ENCODE data around the gene MMD2. TPM values are rescaled to one million over a fixed set of nuclear protein-coding genes. Genes with fewer than 3 reads are reported as not detected.

Gene MMD2
- total RNA-seq, 4 donors from 2014 or later: not detected

- no peak for DNase-seq (ENCODE audit: extremely low spot score)
- Histone ChIP-seq H3K27me3 (peaks cover 0 to 9% (median 0%) of the 10 kb centered on the region in 4 donors), H3K36me3 (peaks cover 0 to 12% (median 4%) of the 10 kb centered on the region in 4 donors), H3K9me3 (peaks cover 0 to 11% (median 0%) of the 10 kb centered on the region in 4 donors), H3K4me3 (no peak overlapping the region), H3K27ac (replicated peaks in 1 of 4) (no peak overlapping the region), H3K4me1 (peaks cover 0 to 6% (median 0%) of the 10 kb centered on the region in 4 donors)
- WGBS: 77% methylated on average over 22 of the region's 23 CpGs
- intact Hi-C loops (cut with DNase I): no loop called here
- TF ChIP-seq POLR2A (IDR thresholded peaks at IDR 0.05; ENCODE audit: low read depth) (no peak), CTCF (IDR thresholded peaks at IDR 0.05) (no peak), EP300 (IDR thresholded peaks at IDR 0.05) (no peak), POLR2AphosphoS5 (IDR thresholded peaks at IDR 0.05) (no peak)
Observed at GRCh38 chr7:4871056-4871680, 87.8 kb downstream of the MMD2 start.

- Histone ChIP-seq H3K27ac (replicated peaks in 1 of 4) (no peak overlapping the region), H3K36me3 (peaks cover 0 to 3% (median 0%) of the 10 kb centered on the region in 4 donors), H3K4me1 (no peaks in the 10 kb centered on the region), H3K9me3 (peaks cover 0 to 11% (median 0%) of the 10 kb centered on the region in 4 donors), H3K27me3 (peaks cover 0 to 10% (median 0%) of the 10 kb centered on the region in 4 donors), H3K4me3 (no peak overlapping the region)
- 95% methylated on average over 5 of the region's 5 CpGs for WGBS
- intact Hi-C loops (cut with DNase I): no loop called here
- DNase-seq (ENCODE audit: extremely low spot score): no peak
- no peak for TF ChIP-seq CTCF (IDR thresholded peaks at IDR 0.05)
- TF ChIP-seq POLR2A (IDR thresholded peaks at IDR 0.05; ENCODE audit: low read depth): no peak
- TF ChIP-seq EP300 (IDR thresholded peaks at IDR 0.05): no peak
- no peak for TF ChIP-seq POLR2AphosphoS5 (IDR thresholded peaks at IDR 0.05)
Observed at GRCh38 chr7:4868493-4868892, 90.5 kb downstream of the MMD2 start.

DNA sequence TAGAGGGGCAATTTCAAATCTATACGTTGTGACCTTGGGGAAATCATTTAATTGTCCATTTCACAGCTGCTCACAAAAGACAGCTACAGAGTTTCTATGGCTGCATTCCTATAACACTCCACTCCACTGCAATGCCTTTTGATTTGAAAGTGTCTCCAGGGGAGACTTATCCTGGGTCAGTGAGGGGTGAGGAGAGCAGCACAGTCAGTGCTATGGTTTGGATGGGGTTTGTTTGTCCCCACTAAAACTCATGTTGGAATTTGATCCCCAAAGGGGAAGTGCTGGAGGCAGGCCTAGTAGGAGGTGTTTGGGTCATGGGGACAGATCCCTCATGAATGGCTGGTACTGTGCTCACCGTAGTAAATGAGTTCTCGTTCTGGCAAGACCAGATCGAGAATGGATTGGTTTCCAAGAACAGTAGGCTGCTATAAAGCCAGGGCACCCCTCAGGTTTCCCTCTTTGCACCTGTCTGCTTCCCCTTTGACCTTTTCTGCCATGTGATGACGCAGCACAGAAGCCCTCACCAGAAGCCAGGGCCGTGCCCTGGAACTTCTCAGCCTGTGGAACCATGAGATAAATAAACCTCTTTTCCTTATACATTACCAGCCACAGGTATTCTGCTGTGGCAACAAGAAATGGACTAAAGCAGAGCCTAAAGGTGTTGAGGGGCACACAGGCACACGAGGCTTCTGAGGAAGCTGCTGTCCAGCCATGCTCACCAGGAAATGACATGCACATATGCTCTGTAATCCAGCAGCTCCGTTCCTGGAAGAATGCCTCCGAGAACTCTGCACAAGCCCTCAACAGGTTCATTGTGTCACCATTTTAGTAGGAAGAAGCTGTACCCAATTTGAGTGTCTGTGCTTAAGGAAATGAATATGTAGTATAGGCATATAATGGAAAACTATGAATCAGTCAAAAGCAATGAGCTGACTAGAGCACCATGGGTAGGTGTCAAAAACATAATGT, 92.2 kb downstream of the MMD2 start:
- DNase-seq (ENCODE audit: extremely low spot score): no peak
- Histone ChIP-seq H3K4me1 (peaks cover 0 to 5% (median 4%) of the 10 kb centered on the region in 4 donors), H3K9me3 (peaks cover 0 to 11% (median 0%) of the 10 kb centered on the region in 4 donors), H3K36me3 (no peaks in the 10 kb centered on the region), H3K27ac (replicated peaks in 1 of 4) (no peak overlapping the region), H3K4me3 (no peak overlapping the region), H3K27me3 (peaks cover 0 to 18% (median 4%) of the 10 kb centered on the region in 4 donors)
- 84% methylated on average over 9 of the region's 9 CpGs for WGBS
- intact Hi-C loops (cut with DNase I): no loop called here
- no peak for TF ChIP-seq EP300 (IDR thresholded peaks at IDR 0.05)
- TF ChIP-seq CTCF (IDR thresholded peaks at IDR 0.05): no peak
- no peak for TF ChIP-seq POLR2A (IDR thresholded peaks at IDR 0.05; ENCODE audit: low read depth)
- TF ChIP-seq POLR2AphosphoS5 (IDR thresholded peaks at IDR 0.05): no peak

GRCh38 chr7:4862156-4862555, 96.8 kb downstream of the MMD2 start:
- H3K4me1 ChIP-seq: peaks cover 0 to 11% (median 7%) of the 10 kb centered on the region in 4 donors
- WGBS: 83% methylated on average over 14 of the region's 14 CpGs
- H3K27me3 ChIP-seq: peaks cover 0 to 24% (median 4%) of the 10 kb centered on the region in 4 donors
- intact Hi-C loops (cut with DNase I): no loop called here
- DNase-seq (ENCODE audit: extremely low spot score): no peak
- H3K27ac ChIP-seq (replicated peaks in 1 of 4): no peak overlapping the region
- no peaks in the 10 kb centered on the region for H3K36me3 ChIP-seq
- peak overlapping the region; percentile 48 to 57 (median 50) for H3K4me3 ChIP-seq
- H3K9me3 ChIP-seq: no peaks in the 10 kb centered on the region
- no peak for TF ChIP-seq EP300 (IDR thresholded peaks at IDR 0.05)
- TF ChIP-seq POLR2AphosphoS5 (IDR thresholded peaks at IDR 0.05): no peak
- no peak for TF ChIP-seq CTCF (IDR thresholded peaks at IDR 0.05)
- no peak for TF ChIP-seq POLR2A (IDR thresholded peaks at IDR 0.05; ENCODE audit: low read depth)
